Loucy (cell line): Measurements from ENCODE around the gene UBALD2.

ENCODE experiments used
- H2AFZ ChIP-seq: fragments of 200-600 bp; sonication (generic); 2 replicates; pipeline ENCODE4 v1.6.0; 2016; ENCODE audit warnings: antibody characterized with exemption, mild to moderate bottlenecking, low read length, moderate library complexity
- H3F3A ChIP-seq: fragments of 200-600 bp; 2 replicates; pipeline ENCODE4 v1.6.0; 2016; ENCODE audit warnings: antibody characterized with exemption, low read depth, mild to moderate bottlenecking
- H3K27me3 ChIP-seq: fragments of 200-600 bp; sonication (generic); 2 replicates; pipeline ENCODE4 v1.6.1; 2014; ENCODE audit warnings: low read length, mild to moderate bottlenecking; ENCODE audit not compliant: insufficient read depth, poor library complexity, severe bottlenecking
- H3K36me3 ChIP-seq: fragments of 200-600 bp; sonication (generic); 2 replicates; pipeline ENCODE4 v1.6.1; 2016; ENCODE audit warnings: low read length; ENCODE audit not compliant: insufficient read depth
- H3K4me1 ChIP-seq: fragments of 200-600 bp; sonication (generic); 2 replicates; pipeline ENCODE4 v1.5.1; 2014; ENCODE audit warnings: low read length, mild to moderate bottlenecking; ENCODE audit not compliant: insufficient read depth, poor library complexity, severe bottlenecking
- H3K4me2 ChIP-seq: fragments of 200-600 bp; sonication (generic); 2 replicates; pipeline ENCODE4 v1.6.0; 2014; ENCODE audit warnings: antibody characterized with exemption, low read length, low read depth, mild to moderate bottlenecking; ENCODE audit not compliant: poor library complexity, severe bottlenecking
- H3K4me3 ChIP-seq: fragments of 200-600 bp; sonication (generic); 2 replicates; pipeline ENCODE4 v1.5.1; 2014; ENCODE audit warnings: low read length, mild to moderate bottlenecking, mixed read lengths; ENCODE audit not compliant: poor library complexity, severe bottlenecking
- H3K79me2 ChIP-seq: fragments of 200-600 bp; sonication (generic); 2 replicates; pipeline ENCODE4 v1.6.1; 2014; ENCODE audit warnings: low read length; ENCODE audit not compliant: insufficient read depth
- H3K9ac ChIP-seq: fragments of 200-600 bp; sonication (generic); 2 replicates; pipeline ENCODE4 v1.6.0; 2014; ENCODE audit warnings: mild to moderate bottlenecking, low read depth, low read length, moderate library complexity; ENCODE audit not compliant: poor library complexity, severe bottlenecking
- H3K9me2 ChIP-seq: fragments of 200-600 bp; sonication (generic); replicated peaks from 2 replicates; pipeline ENCODE4 v1.6.1; 2016; ENCODE audit warnings: low read depth, low read length, mixed read lengths
- H3K9me3 ChIP-seq: fragments of 200-600 bp; sonication (generic); 2 replicates; pipeline ENCODE4 v1.6.1; 2014; ENCODE audit warnings: mild to moderate bottlenecking, antibody characterized with exemption, low read length, low read depth; ENCODE audit not compliant: insufficient read depth
- H4K20me1 ChIP-seq: fragments of 200-600 bp; sonication (generic); 2 replicates; pipeline ENCODE4 v1.6.0; 2014; ENCODE audit warnings: antibody characterized with exemption, low read length, mild to moderate bottlenecking; ENCODE audit not compliant: insufficient read depth, poor library complexity, severe bottlenecking
- CTCF ChIP-seq: fragments of 200-600 bp; sonication (generic); conservative IDR thresholded peaks from 2 replicates; pipeline ENCODE4 v1.5.1; 2014; ENCODE audit warnings: mild to moderate bottlenecking, antibody characterized with exemption, low read length
- EZH2phosphoT487 ChIP-seq: fragments of 200-600 bp; IDR thresholded peaks from 2 replicates; pipeline ENCODE4 v1.6.1; 2018; ENCODE audit warnings: antibody characterized with exemption, mild to moderate bottlenecking, moderate library complexity, borderline replicate concordance

UBALD2 gene

DNA sequence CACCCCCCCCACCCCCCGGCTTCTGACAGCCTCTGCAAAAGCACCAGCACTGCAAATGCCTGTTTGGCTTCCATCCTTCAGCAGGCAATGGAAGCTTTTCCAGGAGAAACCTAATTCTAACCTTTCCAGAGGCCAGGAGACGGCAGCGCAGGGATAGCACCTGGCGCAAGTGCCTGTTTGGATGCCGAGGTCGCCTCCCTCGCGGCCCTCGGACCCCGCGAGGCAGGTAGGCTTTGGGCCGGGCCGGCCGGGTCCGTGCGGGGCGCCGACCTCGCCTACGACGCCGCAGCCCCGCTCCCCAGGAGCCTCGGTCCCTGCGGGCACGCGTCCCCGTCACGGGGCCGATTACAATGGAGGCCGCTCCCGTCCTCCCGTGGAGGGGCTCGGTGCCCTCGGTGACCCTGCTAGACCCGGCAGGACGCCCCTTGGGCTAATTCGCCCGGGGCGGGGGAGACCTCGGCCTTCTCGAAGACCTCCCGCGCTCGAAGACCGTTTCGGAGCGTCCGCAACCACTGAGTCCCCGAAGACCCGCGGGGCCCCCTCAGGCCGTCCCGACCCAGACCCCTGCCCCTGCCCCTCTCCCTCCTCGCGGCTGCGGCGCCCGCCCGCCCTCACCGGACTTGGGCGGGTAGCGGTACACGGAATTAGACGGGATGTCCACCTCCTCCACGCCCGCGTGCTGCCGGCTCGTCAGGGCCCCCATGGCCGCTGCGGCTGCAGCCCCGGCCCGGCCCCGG, 25.4 kb upstream of the UBALD2 start:
- no peak overlapping the region for H2AFZ ChIP-seq
- TF ChIP-seq CTCF (no peak), EZH2phosphoT487 (no peak)
- H3K27me3 ChIP-seq = peaks cover 20% of the 10 kb centered on the region
- no peak overlapping the region for H3K9ac ChIP-seq
- no peak overlapping the region for H3K4me3 ChIP-seq
- no peaks in the 10 kb centered on the region for H3F3A ChIP-seq
- no peaks in the 10 kb centered on the region for H3K79me2 ChIP-seq
- no peak overlapping the region for H3K4me2 ChIP-seq
- no peaks in the 10 kb centered on the region for H3K9me2 ChIP-seq
- no peaks in the 10 kb centered on the region for H4K20me1 ChIP-seq
- peaks cover 4% of the 10 kb centered on the region for H3K4me1 ChIP-seq
- no peaks in the 10 kb centered on the region for H3K36me3 ChIP-seq
- no peaks in the 10 kb centered on the region for H3K9me3 ChIP-seq

DNA sequence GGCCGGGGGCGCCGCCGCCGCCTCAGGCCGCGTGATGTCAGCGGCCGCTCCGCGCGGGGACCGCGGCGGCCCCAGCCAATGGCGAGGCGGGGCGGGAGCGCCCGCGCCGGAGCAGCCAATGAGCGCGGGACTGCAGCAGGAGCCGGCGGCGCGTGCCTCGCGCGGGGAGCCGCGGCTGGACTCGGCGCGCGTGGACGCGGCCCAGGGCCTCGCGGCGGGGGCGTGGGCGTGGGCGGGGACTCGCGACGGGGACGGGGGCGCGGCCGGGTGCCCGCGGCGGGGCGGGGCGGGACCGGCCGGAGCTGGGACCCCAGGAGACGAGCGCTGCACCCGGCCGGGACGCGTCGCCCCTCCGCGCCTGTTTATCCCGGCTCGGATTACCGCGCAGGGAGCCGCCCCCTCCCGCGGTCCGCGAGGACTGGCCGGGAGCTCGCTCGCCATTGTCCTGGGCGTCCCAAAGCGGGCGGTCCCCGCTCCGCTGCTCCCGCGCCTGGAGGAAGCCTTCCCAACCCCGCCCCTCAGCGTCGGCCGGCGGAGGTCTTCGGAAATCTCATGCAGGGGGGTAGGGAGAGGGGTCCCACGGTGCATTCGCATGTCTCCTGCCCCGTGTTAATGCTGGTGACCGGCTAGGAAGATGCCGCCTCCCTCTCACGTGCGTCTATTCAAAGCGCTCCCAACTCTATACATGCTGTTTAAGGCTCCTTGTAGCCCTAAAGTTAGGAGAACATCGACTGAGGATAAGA, 24.5 kb upstream of the UBALD2 start, which contains the start of gene RNF157:
Gene RNF157, minus strand, starts transcription at position 33 of the 743 bp plus-strand sequence. CDS start 253 bp downstream, outside the sequence.
- H3K27me3 ChIP-seq = peaks cover 20% of the 10 kb centered on the region
- peak within 1 kb of the TSS; percentile 97 for H2AFZ ChIP-seq
- H3K9ac ChIP-seq = no peak within 1 kb of the TSS
- H3K4me1 ChIP-seq = peaks cover 4% of the 10 kb centered on the region
- no peaks in the 10 kb centered on the region for H4K20me1 ChIP-seq
- H3K4me3 ChIP-seq = peak within 1 kb of the TSS; percentile 74
- no peaks in the 10 kb centered on the region for H3F3A ChIP-seq
- H3K36me3 ChIP-seq = no peaks in the 10 kb centered on the region
- TF ChIP-seq EZH2phosphoT487 (no peak), CTCF (no peak)
- H3K9me3 ChIP-seq = no peaks in the 10 kb centered on the region
- no peaks in the 10 kb centered on the region for H3K9me2 ChIP-seq
- H3K4me2 ChIP-seq = peak within 1 kb of the TSS; percentile 79
- no peaks in the 10 kb centered on the region for H3K79me2 ChIP-seq

DNA sequence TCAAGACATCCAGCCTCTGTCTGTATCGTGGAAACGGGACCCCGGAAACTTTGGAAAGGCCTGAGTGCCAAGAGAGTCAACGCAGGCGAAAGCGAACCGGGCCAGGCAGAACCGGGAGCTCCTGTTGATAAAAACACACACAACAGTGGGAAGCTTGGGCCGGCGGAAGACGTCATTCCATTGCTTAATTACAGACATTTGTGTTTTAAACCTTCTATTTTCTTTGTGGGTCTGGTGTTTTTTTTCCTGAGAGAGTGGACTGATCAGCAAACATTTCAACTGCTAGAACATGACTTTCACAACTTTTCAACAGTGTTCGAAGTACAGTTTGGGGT, 24.0 kb upstream of the UBALD2 start:
- Histone ChIP-seq H2AFZ (peak overlapping the region; percentile 97), H4K20me1 (no peaks in the 10 kb centered on the region), H3K36me3 (no peaks in the 10 kb centered on the region), H3K79me2 (no peaks in the 10 kb centered on the region), H3K27me3 (peaks cover 20% of the 10 kb centered on the region), H3F3A (no peaks in the 10 kb centered on the region), H3K9me2 (no peaks in the 10 kb centered on the region), H3K9ac (no peak overlapping the region), H3K4me3 (peak overlapping the region; percentile 74), H3K4me2 (peak overlapping the region; percentile 79), H3K9me3 (no peaks in the 10 kb centered on the region), H3K4me1 (peaks cover 4% of the 10 kb centered on the region)
- no peak for TF ChIP-seq CTCF
